Measurements from ENCODE around the gene FRMPD4.

GRCh38 chrX:12488220-12488619, 349.9 kb downstream of the FRMPD4 start:
- TF ChIP-seq CTCF (IDR thresholded peaks at IDR 0.05 in 8 of 11, conservative IDR thresholded peaks at IDR 0.05 in 3 of 11) (no peak), POLR2AphosphoS5 (IDR thresholded peaks at IDR 0.05) (no peak), POLR2A (IDR thresholded peaks at IDR 0.05) (no peak)
